ENCODE results near the gene AKAP8L.
"Not testable (repeated sequence)": the region's sequence is repeated elsewhere in the genome, so short reads cannot be mapped to it uniquely, and the experiment has no call there.

The AKAP8L gene

GRCh38 chr19:15419413-15420025, 731 bp upstream of the AKAP8L start:
- DNase-seq (ENCODE audit: extremely low read depth, low read depth) = no peak
- no peak for TF ChIP-seq CTCF (IDR thresholded peaks at IDR 0.05; ENCODE audit: low read depth, low read length)

GRCh38 chr19:15418231-15418578, 583 bp downstream of the AKAP8L start:
- DNase-seq (ENCODE audit: extremely low read depth, low read depth) = peak; percentile 20
- no peak for TF ChIP-seq CTCF (IDR thresholded peaks at IDR 0.05; ENCODE audit: low read depth, low read length)

- no peak for TF ChIP-seq CTCF (IDR thresholded peaks at IDR 0.05; ENCODE audit: low read depth, low read length)
- no peak for DNase-seq (ENCODE audit: extremely low read depth, low read depth)
Observed at GRCh38 chr19:15417699-15418098, 1.1 kb downstream of the AKAP8L start.

GRCh38 chr19:15412832-15413231, 6.0 kb downstream of the AKAP8L start:
- no peak for TF ChIP-seq CTCF (IDR thresholded peaks at IDR 0.05; ENCODE audit: low read depth, low read length)
- DNase-seq (ENCODE audit: extremely low read depth, low read depth) = no peak

- not testable (repeated sequence) for DNase-seq (ENCODE audit: extremely low read depth, low read depth)
Observed at GRCh38 chr19:15411351-15411750, 7.4 kb downstream of the AKAP8L start.

GRCh38 chr19:15404780-15405211, 14.0 kb downstream of the AKAP8L start:
- DNase-seq (ENCODE audit: extremely low read depth, low read depth) = no peak
- no peak for TF ChIP-seq CTCF (IDR thresholded peaks at IDR 0.05; ENCODE audit: low read depth, low read length)

- TF ChIP-seq CTCF (IDR thresholded peaks at IDR 0.05; ENCODE audit: low read depth, low read length) = no peak
- no peak for DNase-seq (ENCODE audit: extremely low read depth, low read depth)
Observed at GRCh38 chr19:15404097-15404779, 14.6 kb downstream of the AKAP8L start.

- no peak for TF ChIP-seq CTCF (IDR thresholded peaks at IDR 0.05; ENCODE audit: low read depth, low read length)
Observed at GRCh38 chr19:15403151-15403531, 15.6 kb downstream of the AKAP8L start.

More at GRCh38 chr19:15403151-15403531, 15.6 kb downstream of the AKAP8L start:
- no peak for DNase-seq (ENCODE audit: extremely low read depth, low read depth)
